ENCODE data around the gene LY6G5B.
A peak's percentile ranks its signal among the peaks of the same experiment; 100 is the strongest.
"Not testable (repeated sequence)": the region's sequence is repeated elsewhere in the genome, so short reads cannot be mapped to it uniquely, and the experiment has no call there.

Gene LY6G5B

DNA sequence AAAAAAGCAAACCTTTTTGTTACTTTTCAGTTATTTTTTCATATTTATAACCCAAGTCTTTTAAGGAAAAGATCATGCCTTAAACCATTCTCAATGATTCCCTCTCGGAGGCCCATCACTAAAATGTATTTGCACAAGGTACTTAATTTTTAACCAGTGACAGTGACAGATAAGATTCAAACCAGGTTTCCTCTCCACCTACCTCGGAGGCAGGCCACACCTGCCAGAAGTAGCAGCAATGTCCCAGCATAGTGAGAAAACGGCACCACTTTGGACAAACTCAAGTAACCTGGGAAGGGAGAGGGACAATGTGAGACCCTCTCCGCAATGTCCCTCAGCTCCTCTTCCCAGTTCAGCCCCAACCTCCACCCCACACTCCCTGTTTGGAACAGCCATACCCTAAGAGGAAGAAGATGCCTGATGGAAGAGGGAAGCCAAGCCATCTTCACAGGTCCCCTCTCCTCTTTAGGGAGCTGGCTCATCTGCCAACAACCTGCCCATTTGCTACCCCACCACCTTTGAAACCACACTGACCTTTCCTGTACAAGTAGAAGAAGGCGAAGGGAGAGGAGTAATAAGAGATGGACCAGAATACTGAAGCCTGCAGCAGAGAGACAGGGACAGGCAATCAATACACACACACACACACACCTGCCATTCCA lies 31.1 kb downstream of the LY6G5B start:
- Histone ChIP-seq H3K27me3 (ENCODE audit: low read depth) (no peaks in the 10 kb centered on the region), H3K9me3 (no peaks in the 10 kb centered on the region), H3K36me3 (replicated peaks) (peaks cover 13% of the 10 kb centered on the region), H3K4me3 (no peak overlapping the region), H3K4me1 (peaks cover 13% of the 10 kb centered on the region)
- no peak for DNase-seq (ENCODE audit: low spot score in 2 of 2)
- in situ Hi-C loops (cut with MboI; ENCODE audit: low sequenced_read_pairs) = no loop called here

DNA sequence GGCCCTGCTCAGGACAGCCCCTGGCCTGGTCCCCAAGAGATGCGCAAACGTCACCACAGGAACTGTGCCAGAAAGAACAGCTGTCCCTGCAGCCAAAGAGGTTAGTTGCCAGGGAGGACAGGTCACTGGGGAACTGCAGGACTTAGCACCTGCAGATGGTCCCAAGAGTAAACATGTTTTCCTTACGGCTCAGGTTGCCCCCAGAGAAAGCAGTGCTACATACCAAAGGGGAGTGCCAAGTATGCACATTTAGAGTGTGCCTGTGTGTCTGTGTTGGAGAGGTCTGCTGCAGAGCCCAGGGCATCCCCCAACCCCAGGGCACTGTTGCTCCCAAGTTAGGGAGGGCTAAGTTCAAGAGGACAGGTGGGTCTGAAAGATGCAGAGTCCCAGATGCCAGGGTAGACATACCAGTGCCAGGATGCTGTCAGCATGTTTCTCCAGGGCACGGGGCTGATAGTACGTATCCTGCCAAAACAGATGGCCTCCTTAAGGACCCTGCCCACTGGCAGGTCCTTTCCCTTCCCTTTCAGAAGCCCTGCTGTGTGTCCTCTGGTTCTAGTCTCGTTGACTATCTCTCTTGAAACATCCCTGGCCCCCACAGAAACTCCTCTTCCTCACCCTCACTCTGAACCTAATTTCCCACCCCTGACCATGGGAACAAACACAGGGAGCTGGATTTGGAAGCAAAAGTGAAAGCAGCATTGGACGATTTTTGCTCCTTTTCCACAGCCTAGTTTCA lies 32.1 kb downstream of the LY6G5B start:
- Histone ChIP-seq H3K9me3 (no peaks in the 10 kb centered on the region), H3K4me1 (peaks cover 13% of the 10 kb centered on the region), H3K36me3 (replicated peaks) (peaks cover 10% of the 10 kb centered on the region), H3K4me3 (peak overlapping the region; percentile 90), H3K27me3 (ENCODE audit: low read depth) (no peaks in the 10 kb centered on the region)
- no peak for DNase-seq (ENCODE audit: low spot score in 2 of 2)
- in situ Hi-C loops (cut with MboI; ENCODE audit: low sequenced_read_pairs) = no loop called here

DNA sequence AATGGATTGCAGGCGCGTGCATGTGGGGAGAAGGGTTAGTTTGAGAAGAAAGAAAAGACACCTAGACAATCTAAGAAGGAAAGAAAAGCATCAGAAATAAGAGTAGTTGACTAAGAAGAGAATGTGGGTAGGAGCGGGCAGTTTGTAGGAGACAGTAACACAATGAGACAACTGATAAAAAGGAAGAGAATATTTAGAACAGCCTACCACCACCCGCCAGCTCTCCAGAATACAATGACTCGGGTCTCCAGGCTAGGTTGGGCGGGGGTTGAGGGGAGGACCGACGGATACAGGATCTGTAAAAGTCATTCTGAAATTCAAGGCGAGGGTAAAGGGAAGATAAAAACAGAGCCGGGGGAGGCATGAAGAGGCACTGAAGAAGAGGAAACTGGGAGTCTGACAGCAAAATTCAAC lies 32.6 kb downstream of the LY6G5B start:
- Histone ChIP-seq H3K27me3 (ENCODE audit: low read depth) (no peaks in the 10 kb centered on the region), H3K4me1 (peaks cover 13% of the 10 kb centered on the region), H3K36me3 (replicated peaks) (peaks cover 7% of the 10 kb centered on the region), H3K9me3 (no peaks in the 10 kb centered on the region), H3K4me3 (peak overlapping the region; percentile 90)
- DNase-seq (ENCODE audit: low spot score in 2 of 2) = no peak
- in situ Hi-C loops (cut with MboI; ENCODE audit: low sequenced_read_pairs) = no loop called here

DNA sequence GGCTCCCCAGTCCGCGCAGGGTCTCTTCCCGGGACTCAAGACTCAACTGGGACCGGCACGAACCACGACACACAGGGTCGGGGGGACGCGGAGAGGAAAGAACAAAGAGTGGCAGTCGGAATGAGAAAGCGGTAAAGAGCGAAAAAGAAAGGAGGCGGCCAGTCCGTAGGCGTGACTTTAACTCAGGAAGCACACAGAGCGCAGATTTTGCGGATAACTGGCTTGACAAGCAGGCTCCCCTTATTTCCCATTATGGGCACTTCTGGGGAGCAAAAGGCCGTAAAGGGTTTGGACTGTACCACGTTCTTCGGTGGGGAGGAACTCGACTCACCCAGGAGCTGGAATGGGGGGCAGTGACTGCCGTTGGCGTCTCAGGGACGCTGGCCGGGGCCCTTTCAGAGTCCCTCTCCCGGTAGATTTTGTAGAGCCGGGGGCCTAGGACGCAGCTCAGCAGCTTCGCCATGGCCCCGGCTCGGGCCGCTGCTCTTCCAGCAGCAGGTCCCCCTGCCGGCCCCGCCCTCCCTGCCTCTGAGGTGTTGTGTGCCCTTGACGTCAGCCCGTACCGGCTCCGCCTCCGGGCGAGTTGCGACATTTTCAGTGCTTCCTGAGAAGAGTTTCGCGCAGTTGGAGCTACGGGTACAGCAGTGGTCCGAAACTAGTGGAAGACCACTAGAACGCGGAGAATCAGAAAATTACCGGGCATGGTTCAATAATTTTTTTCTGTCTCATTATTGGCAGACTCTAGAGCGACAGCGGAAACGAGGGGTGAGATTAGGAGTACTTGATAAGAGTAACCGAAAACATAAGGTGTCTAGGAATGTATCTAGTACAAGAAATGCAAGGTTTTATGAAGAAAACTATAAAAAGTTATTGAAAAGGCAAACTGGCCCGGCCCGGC lies 33.3 kb downstream of the LY6G5B start, which contains the start of gene ABHD16A:
TSS of gene ABHD16A (minus strand) at position 506 of the 898 bp plus-strand sequence. CDS start at position 463, 43 bp downstream.
- in situ Hi-C loops (cut with MboI; ENCODE audit: low sequenced_read_pairs) = no loop called here
- H3K9me3 ChIP-seq = no peaks in the 10 kb centered on the region
- H3K4me3 ChIP-seq = peak within 1 kb of the TSS; percentile 90
- peak; percentile 97 to 99 for DNase-seq (ENCODE audit: low spot score in 2 of 2)
- no peaks in the 10 kb centered on the region for H3K27me3 ChIP-seq (ENCODE audit: low read depth)
- peaks cover 7% of the 10 kb centered on the region for H3K36me3 ChIP-seq (replicated peaks)
- H3K4me1 ChIP-seq = peaks cover 13% of the 10 kb centered on the region

DNA sequence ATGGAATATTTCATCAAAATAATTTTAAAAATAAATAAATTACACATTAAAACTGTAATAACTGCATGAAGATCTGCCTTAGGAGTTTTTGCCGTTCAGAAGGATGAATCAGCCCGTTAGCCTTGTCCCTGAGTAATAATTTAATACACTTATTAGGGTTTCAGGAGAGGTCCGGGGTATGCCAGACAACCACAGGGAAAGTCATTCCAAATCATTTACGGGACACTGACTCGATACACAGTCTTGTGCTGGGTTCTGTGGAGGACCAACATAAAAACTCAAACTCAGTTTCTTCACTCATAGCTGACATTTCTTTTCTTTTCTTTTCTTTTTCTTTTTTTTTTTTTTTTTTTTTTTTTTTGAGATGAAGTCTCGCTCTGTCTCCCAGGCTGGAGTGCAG lies 36.2 kb downstream of the LY6G5B start:
- Histone ChIP-seq H3K27me3 (ENCODE audit: low read depth) (no peaks in the 10 kb centered on the region), H3K36me3 (replicated peaks) (no peaks in the 10 kb centered on the region), H3K9me3 (no peaks in the 10 kb centered on the region), H3K4me3 (no peak overlapping the region), H3K4me1 (peaks cover 13% of the 10 kb centered on the region)
- in situ Hi-C loops (cut with MboI; ENCODE audit: low sequenced_read_pairs) = no loop called here
- no peak for DNase-seq (ENCODE audit: low spot score in 2 of 2)

DNA sequence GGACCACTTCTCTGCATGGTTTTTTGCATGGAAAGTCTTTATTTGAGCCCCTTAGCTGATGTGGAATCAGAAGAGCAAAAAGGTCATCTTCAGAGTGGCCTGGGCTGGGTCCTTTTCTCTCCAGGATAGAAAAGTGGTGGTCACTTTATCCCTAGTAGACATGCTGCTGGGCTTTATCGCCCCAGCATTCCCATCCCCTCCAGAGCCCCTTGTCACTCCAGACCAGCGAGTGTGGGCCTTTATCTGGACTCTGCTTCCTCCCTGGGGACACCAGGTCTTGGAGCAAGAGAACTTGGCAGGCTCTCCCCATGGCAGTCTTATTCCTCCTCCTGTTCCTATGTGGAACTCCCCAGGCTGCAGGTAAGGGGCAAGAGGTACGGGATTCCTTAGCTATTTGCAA lies 36.8 kb downstream of the LY6G5B start, which contains the start of gene LY6G6F:
TSS of gene LY6G6F (plus strand) at position 268 of the 400 bp plus-strand sequence. CDS start at position 309, 41 bp downstream.
- no peak within 1 kb of the TSS for H3K4me3 ChIP-seq
- in situ Hi-C loops (cut with MboI; ENCODE audit: low sequenced_read_pairs) = no loop called here
- no peak for DNase-seq (ENCODE audit: low spot score in 2 of 2)
- H3K4me1 ChIP-seq = peaks cover 10% of the 10 kb centered on the region
- H3K9me3 ChIP-seq = no peaks in the 10 kb centered on the region
- H3K36me3 ChIP-seq (replicated peaks) = no peaks in the 10 kb centered on the region
- no peaks in the 10 kb centered on the region for H3K27me3 ChIP-seq (ENCODE audit: low read depth)

DNA sequence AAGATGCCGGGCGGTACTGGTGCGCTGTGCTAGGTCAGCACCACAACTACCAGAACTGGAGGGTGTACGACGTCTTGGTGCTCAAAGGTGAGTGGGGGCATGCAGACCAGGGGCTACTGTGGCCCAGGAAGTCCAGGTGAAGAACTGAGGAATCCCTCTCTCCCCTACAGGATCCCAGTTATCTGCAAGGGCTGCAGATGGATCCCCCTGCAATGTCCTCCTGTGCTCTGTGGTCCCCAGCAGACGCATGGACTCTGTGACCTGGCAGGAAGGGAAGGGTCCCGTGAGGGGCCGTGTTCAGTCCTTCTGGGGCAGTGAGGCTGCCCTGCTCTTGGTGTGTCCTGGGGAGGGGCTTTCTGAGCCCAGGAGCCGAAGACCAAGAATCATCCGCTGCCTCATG lies 37.9 kb downstream of the LY6G5B start:
- Histone ChIP-seq H3K9me3 (no peaks in the 10 kb centered on the region), H3K36me3 (replicated peaks) (no peaks in the 10 kb centered on the region), H3K4me1 (peaks cover 6% of the 10 kb centered on the region), H3K4me3 (no peak overlapping the region), H3K27me3 (ENCODE audit: low read depth) (no peaks in the 10 kb centered on the region)
- in situ Hi-C loops (cut with MboI; ENCODE audit: low sequenced_read_pairs) = no loop called here
- DNase-seq (ENCODE audit: low spot score in 2 of 2) = no peak

DNA sequence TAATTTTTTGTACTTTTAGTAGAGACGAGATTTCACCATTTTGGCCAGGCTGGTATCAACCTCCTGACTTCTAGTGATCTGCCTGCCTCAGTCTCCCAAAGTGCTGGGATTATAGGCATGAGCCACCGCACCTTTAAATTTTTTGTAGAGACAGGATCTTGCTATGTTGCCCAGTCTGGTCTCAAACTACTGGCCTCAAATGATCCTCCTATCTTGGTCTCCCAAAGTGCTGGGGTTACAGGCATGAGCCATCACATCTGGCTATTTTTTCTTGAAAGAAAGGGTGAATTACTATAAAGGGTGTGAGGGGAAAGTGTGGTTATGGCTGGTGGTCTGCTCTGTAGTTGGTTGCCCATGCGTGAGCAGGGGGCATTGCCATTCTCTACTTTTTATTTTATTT lies 38.4 kb downstream of the LY6G5B start:
- H3K36me3 ChIP-seq (replicated peaks) = no peaks in the 10 kb centered on the region
- in situ Hi-C loops (cut with MboI; ENCODE audit: low sequenced_read_pairs) = no loop called here
- no peaks in the 10 kb centered on the region for H3K27me3 ChIP-seq (ENCODE audit: low read depth)
- peaks cover 6% of the 10 kb centered on the region for H3K4me1 ChIP-seq
- H3K4me3 ChIP-seq = no peak overlapping the region
- H3K9me3 ChIP-seq = no peaks in the 10 kb centered on the region
- DNase-seq (ENCODE audit: low spot score in 2 of 2) = no peak

DNA sequence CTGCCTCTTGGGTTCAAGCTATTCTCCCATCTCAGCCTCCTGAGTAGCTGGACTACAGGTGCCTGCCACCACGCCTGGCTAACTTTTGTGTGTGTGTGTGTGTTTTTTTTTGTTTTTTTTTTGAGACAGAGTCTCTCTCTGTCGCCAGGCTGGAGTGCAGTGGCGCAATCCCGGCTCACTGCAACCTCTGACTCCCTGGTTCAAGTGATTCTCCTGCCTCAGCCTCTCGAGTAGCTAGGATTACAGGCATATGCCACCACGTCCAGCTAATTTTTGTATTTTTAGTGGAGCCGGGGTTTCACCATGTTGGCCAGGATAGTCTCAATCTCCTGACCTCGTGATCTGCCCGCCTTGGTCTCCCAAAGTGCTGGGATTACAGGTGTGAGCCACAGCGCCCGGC lies 39.4 kb downstream of the LY6G5B start:
- H3K4me1 ChIP-seq; DNase-seq (ENCODE audit: low spot score in 2 of 2); H3K27me3 ChIP-seq (ENCODE audit: low read depth); H3K4me3 ChIP-seq; in situ Hi-C loops (cut with MboI; ENCODE audit: low sequenced_read_pairs); H3K9me3 ChIP-seq; H3K36me3 ChIP-seq (replicated peaks): not testable (repeated sequence)

DNA sequence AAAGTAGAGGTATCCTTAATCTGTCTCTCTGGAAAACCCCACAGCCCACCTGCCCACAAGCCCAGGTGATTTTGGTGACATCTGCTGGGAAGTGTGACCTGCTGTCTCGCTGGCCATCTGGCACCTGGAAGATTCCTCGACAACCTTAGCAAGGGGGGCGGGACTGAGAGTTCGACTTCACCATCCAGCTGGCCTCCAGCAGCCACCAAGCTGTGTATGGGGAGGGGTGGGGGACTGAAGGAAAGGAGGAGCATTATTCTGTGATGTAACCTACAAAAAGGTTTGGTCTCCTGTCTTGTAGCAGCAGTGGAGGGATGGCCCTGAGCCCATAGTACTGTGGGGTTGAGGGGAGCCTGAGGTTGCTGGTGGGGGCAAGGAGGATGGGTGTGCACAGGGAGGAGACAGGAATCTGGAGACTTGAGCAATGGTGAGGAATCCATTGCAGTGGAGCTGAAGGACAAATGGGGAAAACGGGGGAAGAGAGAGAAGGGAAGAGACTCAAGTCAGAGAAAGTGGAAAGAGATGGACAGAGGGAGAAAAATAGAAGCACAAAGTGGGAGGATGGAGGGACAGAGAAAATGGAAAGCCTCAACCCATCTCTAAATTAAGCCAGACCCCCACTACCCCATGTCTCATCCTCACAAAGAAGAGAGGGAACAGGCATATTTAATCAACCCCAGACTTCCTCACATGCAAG lies 40.9 kb downstream of the LY6G5B start:
- H3K36me3 ChIP-seq (replicated peaks) = no peaks in the 10 kb centered on the region
- no peak overlapping the region for H3K4me3 ChIP-seq
- no peaks in the 10 kb centered on the region for H3K27me3 ChIP-seq (ENCODE audit: low read depth)
- H3K9me3 ChIP-seq = no peaks in the 10 kb centered on the region
- in situ Hi-C loops (cut with MboI; ENCODE audit: low sequenced_read_pairs) = no loop called here
- DNase-seq (ENCODE audit: low spot score in 2 of 2) = no peak
- peaks cover 7% of the 10 kb centered on the region for H3K4me1 ChIP-seq

DNA sequence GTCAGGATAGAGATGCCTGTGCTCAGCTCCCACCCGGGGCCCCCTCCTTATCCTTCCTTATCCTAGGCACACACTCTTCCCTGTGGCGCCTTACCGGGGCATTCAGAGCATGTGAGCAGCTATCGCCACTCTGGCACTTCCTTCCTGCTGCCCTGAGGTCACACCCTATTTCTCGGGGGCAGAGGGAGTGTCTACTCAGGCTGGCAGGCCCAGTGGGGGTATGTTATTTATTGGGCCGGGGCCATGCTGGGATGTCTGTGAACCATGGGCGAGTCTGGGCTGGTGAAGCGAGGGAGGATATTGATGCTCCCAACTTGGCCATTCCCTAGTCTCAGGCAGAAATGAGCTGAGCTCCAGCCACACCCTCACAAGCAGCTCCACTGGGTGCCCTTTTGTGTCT lies 41.5 kb downstream of the LY6G5B start:
- H3K9me3 ChIP-seq = no peaks in the 10 kb centered on the region
- DNase-seq (ENCODE audit: low spot score in 2 of 2) = no peak
- H3K36me3 ChIP-seq (replicated peaks) = no peaks in the 10 kb centered on the region
- no peak overlapping the region for H3K4me3 ChIP-seq
- in situ Hi-C loops (cut with MboI; ENCODE audit: low sequenced_read_pairs) = no loop called here
- no peaks in the 10 kb centered on the region for H3K27me3 ChIP-seq (ENCODE audit: low read depth)
- H3K4me1 ChIP-seq = peaks cover 7% of the 10 kb centered on the region

DNA sequence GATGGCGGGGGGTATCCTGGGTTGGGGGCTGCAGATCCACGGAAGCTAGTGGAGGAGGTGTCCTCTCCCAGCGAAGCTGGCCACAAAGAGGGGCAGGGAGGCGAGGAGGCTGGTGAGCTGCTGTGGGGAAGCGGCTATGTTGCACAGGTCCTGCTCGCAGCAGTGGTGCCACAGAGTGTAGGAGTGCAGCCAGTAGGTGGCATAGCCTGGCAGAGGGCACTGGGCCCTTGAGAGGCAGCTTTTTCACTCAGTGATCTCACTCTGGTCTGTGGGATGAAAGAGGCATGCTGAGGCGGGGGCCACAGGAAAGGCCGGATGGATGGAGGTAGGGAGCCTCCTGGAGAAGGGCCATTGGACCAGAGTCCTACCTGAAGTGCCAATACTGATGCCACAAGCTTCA lies 42.5 kb downstream of the LY6G5B start:
- H3K9me3 ChIP-seq = no peaks in the 10 kb centered on the region
- no peaks in the 10 kb centered on the region for H3K27me3 ChIP-seq (ENCODE audit: low read depth)
- H3K4me1 ChIP-seq = peaks cover 7% of the 10 kb centered on the region
- H3K36me3 ChIP-seq (replicated peaks) = no peaks in the 10 kb centered on the region
- no peak overlapping the region for H3K4me3 ChIP-seq
- in situ Hi-C loops (cut with MboI; ENCODE audit: low sequenced_read_pairs) = no loop called here
- no peak for DNase-seq (ENCODE audit: low spot score in 2 of 2)

DNA sequence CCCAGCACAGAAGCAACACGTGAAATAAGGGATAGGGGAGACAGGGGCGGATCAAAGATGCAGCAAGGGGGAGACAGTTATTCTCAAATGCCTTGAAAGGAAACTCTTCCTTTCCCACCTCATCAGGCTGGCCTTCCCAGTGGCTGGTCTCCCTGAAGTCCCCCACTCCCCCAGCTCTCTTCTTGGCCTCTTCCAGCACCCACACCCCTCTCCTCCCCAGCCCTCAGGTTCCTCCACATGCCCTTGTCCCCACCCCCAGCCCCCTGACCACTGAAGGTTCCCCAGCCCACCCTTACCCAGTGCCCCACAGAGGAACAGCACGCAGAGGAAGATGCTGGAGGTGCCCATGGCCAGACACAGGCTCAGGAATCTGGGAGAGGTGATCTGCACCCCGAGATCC lies 43.7 kb downstream of the LY6G5B start:
- in situ Hi-C loops (cut with MboI; ENCODE audit: low sequenced_read_pairs) = no loop called here
- peaks cover 7% of the 10 kb centered on the region for H3K4me1 ChIP-seq
- no peaks in the 10 kb centered on the region for H3K36me3 ChIP-seq (replicated peaks)
- H3K9me3 ChIP-seq = no peaks in the 10 kb centered on the region
- no peak for DNase-seq (ENCODE audit: low spot score in 2 of 2)
- no peaks in the 10 kb centered on the region for H3K27me3 ChIP-seq (ENCODE audit: low read depth)
- no peak overlapping the region for H3K4me3 ChIP-seq
